K562 (cell line): ENCODE results near the gene MAP4K1. TPM values are rescaled to one million over a fixed set of nuclear protein-coding genes. Genes with fewer than 3 reads are reported as not detected.

Source experiments
- ATF7 ChIP-seq: fragments of 450-650 bp; IDR thresholded peaks from 2 replicates; pipeline ENCODE4 v1.7.1; 2014; ENCODE audit warnings: mild to moderate bottlenecking, moderate library complexity
- BACH1 ChIP-seq: fragments of 200-800 bp; sonication (Bioruptor generic); IDR thresholded peaks from 2 replicates; pipeline ENCODE4 v1.6.1; 2016; ENCODE audit warnings: missing genetic modification characterization, missing compliant biosample characterization
- DDX20 ChIP-seq: fragments of 450-650 bp; IDR thresholded peaks from 2 replicates; pipeline ENCODE4 v1.6.1; 2016; ENCODE audit warnings: missing genetic modification characterization, low read depth, mild to moderate bottlenecking, missing compliant biosample characterization, moderate library complexity
- HDAC3 ChIP-seq: fragments of 450-650 bp; IDR thresholded peaks from 2 replicates; pipeline ENCODE4 v1.6.1; 2018; ENCODE audit warnings: borderline replicate concordance, mild to moderate bottlenecking, moderate library complexity; ENCODE audit not compliant: partially characterized antibody
- HEY1 ChIP-seq: fragments of 250-450 bp; sonication (Bioruptor Pico); IDR thresholded peaks from 2 replicates; pipeline ENCODE4 v1.5.0; 2020; ENCODE audit warnings: mild to moderate bottlenecking, moderate library complexity, borderline replicate concordance
- KAT2B ChIP-seq: IDR thresholded peaks from one replicate; pipeline ENCODE4 v1.6.1; 2012; ENCODE audit warnings: low read depth, mild to moderate bottlenecking, control low read depth, inconsistent platforms, low read length, moderate library complexity
- KDM1A ChIP-seq, 2 experiments: fragments of 450-650 bp; IDR thresholded peaks; 2 replicates each; pipeline ENCODE4 v1.6.1; 2016; ENCODE audit warnings: mild to moderate bottlenecking in 2 of 2
- KDM2B ChIP-seq: fragments of 250-450 bp; sonication (Bioruptor Pico); IDR thresholded peaks from 2 replicates; pipeline ENCODE4 v1.8.0; 2021; ENCODE audit warnings: mild to moderate bottlenecking, moderate library complexity
- RHOXF2B ChIP-seq: fragments of 250-450 bp; sonication (Bioruptor Pico); conservative IDR thresholded peaks from 2 replicates; pipeline ENCODE4 v1.5.1; 2021
- SMARCA5 ChIP-seq: fragments of 450-650 bp; IDR thresholded peaks from 2 replicates; pipeline ENCODE4 v1.6.1; 2016
- SRF ChIP-seq, 2 experiments: fragments of 250-450, 450-650 bp in 1 of 2; sonication (Bioruptor Pico) in 1 of 2; sonication (generic) in 1 of 2; formaldehyde crosslinking; IDR thresholded peaks; 2 replicates each; pipeline versions ENCODE4 v1.5.0 to v1.5.1; 2020 to 2022; ENCODE audit warnings: mild to moderate bottlenecking in 1 of 2, missing genetic modification reagents in 1 of 2
- TGIF2 ChIP-seq: sonication (generic); formaldehyde crosslinking; IDR thresholded peaks from 2 replicates; pipeline ENCODE4 v1.8.1; 2022; ENCODE audit warnings: mild to moderate bottlenecking, missing genetic modification reagents, moderate library complexity
- ZFP36 ChIP-seq: fragments of 150-350 bp; IDR thresholded peaks from 2 replicates; pipeline ENCODE4 v1.6.1; 2018; ENCODE audit warnings: low read length, low read depth; ENCODE audit not compliant: partially characterized antibody
- ZNF263 ChIP-seq: sonication (generic); formaldehyde crosslinking; IDR thresholded peaks from 2 replicates; pipeline ENCODE4 v1.8.0; 2022; ENCODE audit warnings: mild to moderate bottlenecking, missing genetic modification reagents, borderline replicate concordance
- ZNF316 ChIP-seq: fragments of 450-650 bp; IDR thresholded peaks from 2 replicates; pipeline ENCODE4 v1.6.1; 2016
- ZNF717 ChIP-seq: fragments of 250-450 bp; sonication (Bioruptor Pico); IDR thresholded peaks from 2 replicates; pipeline ENCODE4 v1.5.0; 2021
- polyA plus RNA-seq, 8 experiments: library from polyadenylated mRNA; depleted of rRNA in 4 of 8; stranded (reverse) in 5 of 8; unstranded in 3 of 8; fragments of >200 nt; fragmentation: Nextera tagmentation in 2 of 8; fragmentation: Illumina TruSeq in 1 of 8; extraction: Ambion mirVana in 2 of 8; extraction: Trizol in 1 of 8; gene quantifications; 2 replicates each; pipeline versions ENCODE4 v1.2.1 to v1.2.3, GENCODE V29; 2011 to 2014; ENCODE audit warnings: inconsistent platforms in 1 of 8, missing spikeins in 1 of 8
- total RNA-seq, 7 experiments: library from RNA; depleted of rRNA in 6 of 7; stranded (reverse); fragments of >200 nt in 6 of 7; fragmentation: Illumina TruSeq in 2 of 7; extraction: Trizol in 2 of 7; gene quantifications; 2 replicates each; pipeline versions ENCODE4 v1.2.1 to v1.2.3, GENCODE V29; 2011 to 2021; ENCODE audit warnings: low replicate concordance in 1 of 7
- TF ChIP-seq, protein P1 (sequence below), 2 experiments: fragments of 450-650 bp; formaldehyde crosslinking in 1 of 2; IDR thresholded peaks; 2 replicates each; pipeline versions ENCODE4 v1.4.0 to v1.6.1; 2014 to 2020; ENCODE audit warnings: mild to moderate bottlenecking in 2 of 2, borderline replicate concordance in 1 of 2, low read depth in 1 of 2
- TF ChIP-seq, protein P2 (sequence below): sonication (generic); formaldehyde crosslinking; IDR thresholded peaks from 2 replicates; pipeline ENCODE4 v1.8.0; 2022; ENCODE audit warnings: mild to moderate bottlenecking, missing genetic modification reagents

MAP4K1 gene
- total and polyA plus RNA-seq, 9 of the 15 experiments (the other 6 are each of a cell fraction or from before 2014, with no cell fraction given) = 0.14 to 3.2 (median 0.73) TPM; not detected in 1

DNA sequence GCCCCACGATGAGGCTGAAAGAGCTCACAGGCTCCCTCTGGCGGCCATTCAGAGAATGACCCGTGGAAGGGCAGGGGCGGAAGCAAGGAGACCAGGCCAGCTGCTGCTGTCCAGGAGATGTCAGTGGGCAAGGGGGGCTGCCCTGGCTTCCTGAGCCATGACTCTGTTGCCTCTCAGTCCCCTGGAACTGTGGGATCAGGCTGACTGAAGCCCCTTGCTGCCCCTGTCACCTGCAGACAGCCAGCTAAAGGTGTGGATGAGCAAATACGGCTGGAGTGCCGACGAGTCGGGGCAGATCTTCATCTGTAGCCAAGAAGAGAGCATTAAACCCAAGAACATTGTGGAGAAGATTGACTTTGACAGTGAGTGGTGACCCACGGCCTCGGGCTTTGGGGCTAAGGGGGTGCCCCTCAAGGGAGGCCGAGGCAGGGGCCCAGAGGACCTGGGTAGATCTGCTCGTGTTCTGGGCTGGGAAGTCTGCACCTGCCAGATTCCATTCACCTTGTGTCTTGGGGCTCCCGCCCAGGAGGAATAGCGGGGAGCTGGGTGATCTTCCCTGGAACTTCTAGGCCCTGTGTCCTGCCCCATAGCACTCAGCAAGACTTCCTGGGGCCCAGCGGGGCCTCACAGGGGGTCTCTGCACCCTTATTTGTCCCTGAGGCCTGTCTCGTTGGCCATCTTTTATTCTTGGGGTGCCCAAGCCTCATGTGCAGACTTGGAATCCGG is 17.2 kb upstream of the MAP4K1 start (continued):
- TF ChIP-seq, protein P1, sequence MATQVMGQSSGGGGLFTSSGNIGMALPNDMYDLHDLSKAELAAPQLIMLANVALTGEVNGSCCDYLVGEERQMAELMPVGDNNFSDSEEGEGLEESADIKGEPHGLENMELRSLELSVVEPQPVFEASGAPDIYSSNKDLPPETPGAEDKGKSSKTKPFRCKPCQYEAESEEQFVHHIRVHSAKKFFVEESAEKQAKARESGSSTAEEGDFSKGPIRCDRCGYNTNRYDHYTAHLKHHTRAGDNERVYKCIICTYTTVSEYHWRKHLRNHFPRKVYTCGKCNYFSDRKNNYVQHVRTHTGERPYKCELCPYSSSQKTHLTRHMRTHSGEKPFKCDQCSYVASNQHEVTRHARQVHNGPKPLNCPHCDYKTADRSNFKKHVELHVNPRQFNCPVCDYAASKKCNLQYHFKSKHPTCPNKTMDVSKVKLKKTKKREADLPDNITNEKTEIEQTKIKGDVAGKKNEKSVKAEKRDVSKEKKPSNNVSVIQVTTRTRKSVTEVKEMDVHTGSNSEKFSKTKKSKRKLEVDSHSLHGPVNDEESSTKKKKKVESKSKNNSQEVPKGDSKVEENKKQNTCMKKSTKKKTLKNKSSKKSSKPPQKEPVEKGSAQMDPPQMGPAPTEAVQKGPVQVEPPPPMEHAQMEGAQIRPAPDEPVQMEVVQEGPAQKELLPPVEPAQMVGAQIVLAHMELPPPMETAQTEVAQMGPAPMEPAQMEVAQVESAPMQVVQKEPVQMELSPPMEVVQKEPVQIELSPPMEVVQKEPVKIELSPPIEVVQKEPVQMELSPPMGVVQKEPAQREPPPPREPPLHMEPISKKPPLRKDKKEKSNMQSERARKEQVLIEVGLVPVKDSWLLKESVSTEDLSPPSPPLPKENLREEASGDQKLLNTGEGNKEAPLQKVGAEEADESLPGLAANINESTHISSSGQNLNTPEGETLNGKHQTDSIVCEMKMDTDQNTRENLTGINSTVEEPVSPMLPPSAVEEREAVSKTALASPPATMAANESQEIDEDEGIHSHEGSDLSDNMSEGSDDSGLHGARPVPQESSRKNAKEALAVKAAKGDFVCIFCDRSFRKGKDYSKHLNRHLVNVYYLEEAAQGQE (IDR thresholded peaks at IDR 0.05; ENCODE audit: borderline replicate concordance) = peak; percentile 87; the same call in 1 of the 2 replicates
- TF ChIP-seq, protein P1 (CRISPR knock-in tag; IDR thresholded peaks at IDR 0.05; ENCODE audit: low read depth) = no peak
- TF ChIP-seq RHOXF2B = no peak
- no peak; the same call in 1 of the 2 replicates for TF ChIP-seq ZNF263 (CRISPR knock-in tag)
- no peak for TF ChIP-seq SMARCA5
- no peak for TF ChIP-seq HDAC3
- no peak for TF ChIP-seq TGIF2 (CRISPR knock-in tag)
- TF ChIP-seq, protein P2, sequence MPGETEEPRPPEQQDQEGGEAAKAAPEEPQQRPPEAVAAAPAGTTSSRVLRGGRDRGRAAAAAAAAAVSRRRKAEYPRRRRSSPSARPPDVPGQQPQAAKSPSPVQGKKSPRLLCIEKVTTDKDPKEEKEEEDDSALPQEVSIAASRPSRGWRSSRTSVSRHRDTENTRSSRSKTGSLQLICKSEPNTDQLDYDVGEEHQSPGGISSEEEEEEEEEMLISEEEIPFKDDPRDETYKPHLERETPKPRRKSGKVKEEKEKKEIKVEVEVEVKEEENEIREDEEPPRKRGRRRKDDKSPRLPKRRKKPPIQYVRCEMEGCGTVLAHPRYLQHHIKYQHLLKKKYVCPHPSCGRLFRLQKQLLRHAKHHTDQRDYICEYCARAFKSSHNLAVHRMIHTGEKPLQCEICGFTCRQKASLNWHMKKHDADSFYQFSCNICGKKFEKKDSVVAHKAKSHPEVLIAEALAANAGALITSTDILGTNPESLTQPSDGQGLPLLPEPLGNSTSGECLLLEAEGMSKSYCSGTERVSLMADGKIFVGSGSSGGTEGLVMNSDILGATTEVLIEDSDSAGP = no peak
- TF ChIP-seq KDM2B (CRISPR knock-in tag) = no peak
- TF ChIP-seq HEY1 (CRISPR knock-in tag) = no peak
- no peak for TF ChIP-seq KDM1A (IDR thresholded peaks at IDR 0.05)
- TF ChIP-seq SRF (CRISPR knock-in tag; IDR thresholded peaks at IDR 0.05) = no peak
- TF ChIP-seq BACH1 (tag) = no peak
- no peak for TF ChIP-seq ZNF316
- no peak for TF ChIP-seq ZNF717 (CRISPR knock-in tag)
- TF ChIP-seq ATF7 = no peak
- no peak for TF ChIP-seq KAT2B
- no peak for TF ChIP-seq DDX20 (tag)
- TF ChIP-seq ZFP36 = no peak
